Pancreas (tissue), 10 donors: ENCODE results near the gene SPATS2. TPM values are rescaled to one million over a fixed set of nuclear protein-coding genes. Genes with fewer than 3 reads are reported as not detected.

ENCODE experiments used
- ATAC-seq, 4 donors: fragments of 200-7000 bp; cut with Tn5 transposase; one replicate each; pipeline versions ENCODE4 v1.8.0 to v1.9.1; 2020; ENCODE audit warnings: mild to moderate bottlenecking in 4 of 4, moderate library complexity in 4 of 4
- DNase-seq, 6 donors: peaks; one replicate each; pipeline ENCODE4 v3.0.0-alpha.2; 2020
- FAIRE-seq: peaks from 2 replicates; lab custom pipeline; 2012; peaks lifted over from hg19 to GRCh38; lab: Jason Lieb, UNC
- H3K27ac ChIP-seq, 4 donors: fragments of 200-600 bp; sonication (generic); 1 replicate in 3 of 4; 2 replicates in 1 of 4; pipeline versions ENCODE4 v1.5.0 to v1.8.0; 2020
- H3K27me3 ChIP-seq, 4 donors: fragments of 200-600 bp; one replicate each; pipeline ENCODE4 v1.8.0; 2021
- H3K36me3 ChIP-seq, 3 donors: fragments of 200-600 bp; sonication (generic) in 1 of 3; one replicate each; pipeline versions ENCODE4 v1.5.0 to v1.8.0; 2020 to 2021
- H3K4me1 ChIP-seq, 3 donors: fragments of 200-600 bp; one replicate each; pipeline ENCODE4 v1.8.0; 2021
- H3K4me3 ChIP-seq, 4 donors: fragments of 200-600 bp; sonication (generic) in 2 of 4; one replicate each; pipeline versions ENCODE4 v1.5.0 to v1.8.0; 2020 to 2021
- H3K9me3 ChIP-seq, 4 donors: fragments of 200-600 bp; one replicate each; pipeline ENCODE4 v1.8.0; 2021
- WGBS, 2 donors: extraction: QIAGEN DNeasy Blood & Tissue Kit; methylation state at CpG; one replicate each; pipeline ENCODE4 v1.1.7; 2013; 5-methylcytosine and 5-hydroxymethylcytosine counted together
- intact Hi-C, 3 donors: fragments of 100-400 bp; cut with DNase I; formaldehyde crosslinking; loops; one replicate each; pipeline versions ENCODE4 v1.11.1 to v1.14.2; 2022
- polyA plus RNA-seq, 2 donors: library from polyadenylated mRNA; stranded (reverse); fragments of 200-250 nt; gene quantifications; one replicate each; pipeline ENCODE4 v1.2.3, GENCODE V29; 2013
- total RNA-seq, 6 donors: library from RNA; stranded (reverse); fragmentation: NEBNext Ultra II Directional in 4 of 6; extraction: Animal tissue kit (Norgen Biotek cat#: 25700) in 4 of 6; gene quantifications; one replicate each; pipeline versions ENCODE4 v1.2.1 to v1.2.4, GENCODE V29; 2021 to 2023
- TF ChIP-seq, protein P1 (sequence below), 4 donors: fragments of 200-600 bp; sonication (generic) in 3 of 4; IDR thresholded peaks; one replicate each; pipeline versions ENCODE4 v1.5.0 to v1.8.0; 2021; ENCODE audit warnings: antibody characterized with exemption in 4 of 4
- donor health status: healthy with polysubstance abuse.
- donor health status: DM: no; HTN: no; CAD: no; lungs with moderate emphysema.
- donor health status: DM: no; HTN: no; CAD: no.
- donor health status: control.
- donor health status: control.
- donor health status: Bipolar disorder and iron deficiency.
- donor health status: DM: yes; HTN: yes; CAD: no.
- donor health status: DM: no; HTN: no; CAD: no.
- donor health status: DM: no; HTN: no; CAD: no.
- donor health status: DM: yes; HTN: yes; CAD: no.

Gene SPATS2
- total and polyA plus RNA-seq, 8 donors: 7.2 to 12.5 (median 9.4) TPM

GRCh38 chr12:49541911-49542505 lies 174.7 kb downstream of the SPATS2 start:
- 80 to 87% methylated on average over 7 of the region's 7 CpGs for WGBS, 2 donors
- ATAC-seq (no peak), FAIRE-seq (no peak), DNase-seq (no peak)
- no peak overlapping the region for H3K4me3 ChIP-seq
- TF ChIP-seq, protein P1, sequence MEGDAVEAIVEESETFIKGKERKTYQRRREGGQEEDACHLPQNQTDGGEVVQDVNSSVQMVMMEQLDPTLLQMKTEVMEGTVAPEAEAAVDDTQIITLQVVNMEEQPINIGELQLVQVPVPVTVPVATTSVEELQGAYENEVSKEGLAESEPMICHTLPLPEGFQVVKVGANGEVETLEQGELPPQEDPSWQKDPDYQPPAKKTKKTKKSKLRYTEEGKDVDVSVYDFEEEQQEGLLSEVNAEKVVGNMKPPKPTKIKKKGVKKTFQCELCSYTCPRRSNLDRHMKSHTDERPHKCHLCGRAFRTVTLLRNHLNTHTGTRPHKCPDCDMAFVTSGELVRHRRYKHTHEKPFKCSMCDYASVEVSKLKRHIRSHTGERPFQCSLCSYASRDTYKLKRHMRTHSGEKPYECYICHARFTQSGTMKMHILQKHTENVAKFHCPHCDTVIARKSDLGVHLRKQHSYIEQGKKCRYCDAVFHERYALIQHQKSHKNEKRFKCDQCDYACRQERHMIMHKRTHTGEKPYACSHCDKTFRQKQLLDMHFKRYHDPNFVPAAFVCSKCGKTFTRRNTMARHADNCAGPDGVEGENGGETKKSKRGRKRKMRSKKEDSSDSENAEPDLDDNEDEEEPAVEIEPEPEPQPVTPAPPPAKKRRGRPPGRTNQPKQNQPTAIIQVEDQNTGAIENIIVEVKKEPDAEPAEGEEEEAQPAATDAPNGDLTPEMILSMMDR (IDR thresholded peaks at IDR 0.05): no peak
- intact Hi-C loops: no loop called here
- no peaks in the 10 kb centered on the region for H3K36me3 ChIP-seq
- peaks cover 0 to 6% (median 0%) of the 10 kb centered on the region in 3 donors for H3K4me1 ChIP-seq
- no peaks in the 10 kb centered on the region for H3K9me3 ChIP-seq
- no peak overlapping the region for H3K27ac ChIP-seq
- H3K27me3 ChIP-seq: no peaks in the 10 kb centered on the region

DNA sequence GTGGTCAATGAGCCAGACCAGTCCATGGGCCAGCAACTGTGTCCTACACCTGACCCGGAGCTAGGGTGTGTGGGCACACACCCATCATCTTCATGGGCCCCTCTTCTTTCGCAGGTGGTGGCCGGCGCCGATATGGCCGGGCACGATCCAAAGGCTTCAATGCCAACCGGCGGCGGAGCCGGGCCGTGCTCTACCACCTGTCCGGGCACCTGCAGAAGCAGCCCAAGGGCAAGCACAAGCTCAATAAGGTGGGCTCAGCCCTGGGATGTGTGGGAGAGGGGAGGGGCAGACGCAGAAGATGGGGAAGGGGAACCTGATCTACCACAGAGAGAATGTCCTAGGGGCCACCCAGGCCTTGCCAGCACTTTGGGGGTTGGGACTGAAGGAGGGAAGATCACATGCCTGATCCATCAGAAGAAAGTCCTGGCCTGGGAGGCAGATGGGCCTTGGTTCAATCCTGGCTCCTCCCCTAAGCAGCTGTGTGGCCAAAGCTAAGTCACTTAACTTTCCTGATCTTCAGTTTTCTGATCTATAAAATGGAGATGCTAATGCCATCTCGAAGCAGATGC lies 175.4 kb downstream of the SPATS2 start:
- H3K36me3 ChIP-seq: no peaks in the 10 kb centered on the region
- TF ChIP-seq, protein P1 (IDR thresholded peaks at IDR 0.05): no peak
- FAIRE-seq: no peak
- no peak for ATAC-seq
- intact Hi-C loops: no loop called here
- peak in 1 of 6 donors; percentile 49 for DNase-seq
- no peaks in the 10 kb centered on the region for H3K9me3 ChIP-seq
- H3K27ac ChIP-seq: no peak overlapping the region
- H3K27me3 ChIP-seq: no peaks in the 10 kb centered on the region
- 89 to 93% methylated on average over 15 of the region's 15 CpGs for WGBS, 2 donors
- H3K4me1 ChIP-seq: peaks cover 0 to 2% (median 0%) of the 10 kb centered on the region in 3 donors
- no peak overlapping the region for H3K4me3 ChIP-seq

GRCh38 chr12:49543221-49543913 lies 176.1 kb downstream of the SPATS2 start:
- H3K27ac ChIP-seq: no peak overlapping the region
- H3K4me1 ChIP-seq: no peaks in the 10 kb centered on the region
- no peak overlapping the region for H3K4me3 ChIP-seq
- ATAC-seq: no peak
- no peaks in the 10 kb centered on the region for H3K27me3 ChIP-seq
- intact Hi-C loops: no loop called here
- no peaks in the 10 kb centered on the region for H3K36me3 ChIP-seq
- H3K9me3 ChIP-seq: no peaks in the 10 kb centered on the region
- DNase-seq: peak in 1 of 6 donors; percentile 41
- TF ChIP-seq, protein P1 (IDR thresholded peaks at IDR 0.05): no peak
- 65 to 72% methylated on average over 20 of the region's 20 CpGs for WGBS, 2 donors
- FAIRE-seq: no peak

DNA sequence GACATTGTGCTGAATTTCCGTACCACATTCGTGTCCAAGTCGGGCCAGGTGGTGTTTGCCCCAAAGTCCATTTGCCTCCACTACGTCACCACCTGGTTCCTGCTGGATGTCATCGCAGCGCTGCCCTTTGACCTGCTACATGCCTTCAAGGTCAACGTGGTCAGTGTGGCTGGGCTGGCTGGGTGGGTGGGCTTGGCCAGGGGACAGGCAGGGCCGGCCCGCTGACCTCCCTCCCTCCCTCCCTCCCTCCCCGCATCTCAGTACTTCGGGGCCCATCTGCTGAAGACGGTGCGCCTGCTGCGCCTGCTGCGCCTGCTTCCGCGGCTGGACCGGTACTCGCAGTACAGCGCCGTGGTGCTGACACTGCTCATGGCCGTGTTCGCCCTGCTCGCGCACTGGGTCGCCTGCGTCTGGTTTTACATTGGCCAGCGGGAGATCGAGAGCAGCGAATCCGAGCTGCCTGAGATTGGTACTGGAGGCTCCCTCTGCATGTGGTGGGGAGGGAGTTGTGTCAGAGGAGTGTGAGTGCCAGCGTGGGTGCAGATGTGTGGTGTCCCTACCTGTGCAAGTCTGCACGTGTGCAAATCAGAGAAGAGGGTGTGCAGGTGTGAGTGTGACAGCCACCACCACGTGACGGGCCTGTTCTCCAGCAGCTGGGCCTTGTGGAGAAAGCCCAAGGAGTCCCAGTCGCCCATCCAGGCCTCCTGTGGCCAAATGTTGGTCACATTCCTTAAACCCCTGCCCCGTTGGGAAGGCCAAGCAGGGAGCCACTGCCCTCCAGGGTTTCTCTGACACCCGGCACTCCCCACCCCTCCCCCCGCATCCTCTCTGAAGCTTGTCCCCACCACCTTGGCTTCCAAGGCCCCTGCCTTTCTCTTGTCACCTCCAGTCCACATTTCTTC lies 176.9 kb downstream of the SPATS2 start:
- peak in 1 of 6 donors; percentile 50 for DNase-seq
- Histone ChIP-seq H3K9me3 (no peaks in the 10 kb centered on the region), H3K36me3 (no peaks in the 10 kb centered on the region), H3K4me3 (no peak overlapping the region), H3K27me3 (no peaks in the 10 kb centered on the region), H3K27ac (no peak overlapping the region), H3K4me1 (no peaks in the 10 kb centered on the region)
- WGBS, 2 donors: 70 to 74% methylated on average over 39 of the region's 39 CpGs
- TF ChIP-seq, protein P1 (IDR thresholded peaks at IDR 0.05): no peak
- FAIRE-seq: no peak
- no peak for ATAC-seq
- intact Hi-C loops: no loop called here
